ENCODE data around the gene C1GALT1. TPM values are rescaled to one million over a fixed set of nuclear protein-coding genes. Genes with fewer than 3 reads are reported as not detected.

The C1GALT1 gene
- total RNA-seq, 1 experiment from 2014 or later, result 27.2 TPM

GRCh38 chr7:7247658-7248057 is 65.3 kb downstream of the C1GALT1 start (continued):
- TF ChIP-seq ZFX (IDR thresholded peaks at IDR 0.05) (no peak), EZH2 (IDR thresholded peaks at IDR 0.05) (no peak), FOSL1 (IDR thresholded peaks at IDR 0.05; ENCODE audit: low read depth) (no peak), REST (IDR thresholded peaks at IDR 0.05; ENCODE audit: low read depth) (no peak), CEBPB (IDR thresholded peaks at IDR 0.05; ENCODE audit: low read depth) (no peak)
- TF ChIP-seq, protein P1, sequence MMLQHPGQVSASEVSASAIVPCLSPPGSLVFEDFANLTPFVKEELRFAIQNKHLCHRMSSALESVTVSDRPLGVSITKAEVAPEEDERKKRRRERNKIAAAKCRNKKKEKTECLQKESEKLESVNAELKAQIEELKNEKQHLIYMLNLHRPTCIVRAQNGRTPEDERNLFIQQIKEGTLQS (IDR thresholded peaks at IDR 0.05), result no peak

DNA sequence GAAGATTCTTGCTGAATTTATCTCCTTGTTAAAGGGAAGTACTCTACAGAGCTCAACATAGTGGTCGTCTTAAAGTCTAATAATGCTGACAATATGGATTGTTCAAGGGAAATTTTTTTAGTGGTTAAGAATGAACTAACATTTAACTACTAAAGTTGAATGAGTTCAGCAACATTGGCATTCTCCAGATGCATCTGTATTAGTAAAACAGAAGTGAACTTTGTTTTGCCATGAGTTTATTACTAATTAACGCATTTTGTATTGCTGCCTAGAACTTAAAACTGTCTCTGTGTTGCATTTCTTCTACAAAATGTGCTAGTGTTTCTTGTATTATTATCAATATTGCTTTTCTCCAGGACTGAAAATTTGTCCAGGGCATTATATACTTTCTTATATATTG is 67.5 kb downstream of the C1GALT1 start:
- POLR2A ChIA-PET, result no interaction called here
- no peak for ATAC-seq
- no peak for TF ChIP-seq POLR2A (IDR thresholded peaks at IDR 0.05; ENCODE audit: borderline replicate concordance, extremely low read depth, insufficient read depth, insufficient read length)
- TF ChIP-seq CTCF (IDR thresholded peaks at IDR 0.05 in 2 of 3, conservative IDR thresholded peaks at IDR 0.05 in 1 of 3; ENCODE audit: borderline replicate concordance in 1 of 3, insufficient read depth in 1 of 3, low read depth in 2 of 3, low read length in 2 of 3), result no peak
- no peak for TF ChIP-seq SRF (IDR thresholded peaks at IDR 0.05; ENCODE audit: low read depth)
- TF ChIP-seq, protein P1 (IDR thresholded peaks at IDR 0.05), result no peak
- no peak for TF ChIP-seq FOSL1 (IDR thresholded peaks at IDR 0.05; ENCODE audit: low read depth)
- no peak for TF ChIP-seq ELF1 (IDR thresholded peaks at IDR 0.05; ENCODE audit: borderline replicate concordance, low read depth)
- TF ChIP-seq EZH2phosphoT487 (IDR thresholded peaks at IDR 0.05; ENCODE audit: borderline replicate concordance), result no peak
- TF ChIP-seq EZH2 (IDR thresholded peaks at IDR 0.05), result no peak
- TF ChIP-seq SP1 (IDR thresholded peaks at IDR 0.05; ENCODE audit: low read depth), result no peak
- TF ChIP-seq POLR2AphosphoS5 (IDR thresholded peaks at IDR 0.05; ENCODE audit: low read depth, low read length), result no peak
- no peak for TF ChIP-seq ZFX (IDR thresholded peaks at IDR 0.05)
- TF ChIP-seq TCF7L2 (IDR thresholded peaks at IDR 0.05; ENCODE audit: borderline replicate concordance, extremely low read depth, insufficient read depth, insufficient read length), result no peak
- TF ChIP-seq ZNF274 (IDR thresholded peaks at IDR 0.05; ENCODE audit: low read depth, low read length), result no peak
- TF ChIP-seq, protein P2, sequence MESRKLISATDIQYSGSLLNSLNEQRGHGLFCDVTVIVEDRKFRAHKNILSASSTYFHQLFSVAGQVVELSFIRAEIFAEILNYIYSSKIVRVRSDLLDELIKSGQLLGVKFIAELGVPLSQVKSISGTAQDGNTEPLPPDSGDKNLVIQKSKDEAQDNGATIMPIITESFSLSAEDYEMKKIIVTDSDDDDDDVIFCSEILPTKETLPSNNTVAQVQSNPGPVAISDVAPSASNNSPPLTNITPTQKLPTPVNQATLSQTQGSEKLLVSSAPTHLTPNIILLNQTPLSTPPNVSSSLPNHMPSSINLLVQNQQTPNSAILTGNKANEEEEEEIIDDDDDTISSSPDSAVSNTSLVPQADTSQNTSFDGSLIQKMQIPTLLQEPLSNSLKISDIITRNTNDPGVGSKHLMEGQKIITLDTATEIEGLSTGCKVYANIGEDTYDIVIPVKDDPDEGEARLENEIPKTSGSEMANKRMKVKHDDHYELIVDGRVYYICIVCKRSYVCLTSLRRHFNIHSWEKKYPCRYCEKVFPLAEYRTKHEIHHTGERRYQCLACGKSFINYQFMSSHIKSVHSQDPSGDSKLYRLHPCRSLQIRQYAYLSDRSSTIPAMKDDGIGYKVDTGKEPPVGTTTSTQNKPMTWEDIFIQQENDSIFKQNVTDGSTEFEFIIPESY (IDR thresholded peaks at IDR 0.05; ENCODE audit: extremely low read depth, insufficient replicate concordance, low read length), result no peak

More for the DNA sequence above, 67.5 kb downstream of the C1GALT1 start:
- Histone ChIP-seq H3K4me1 (ENCODE audit: control insufficient read depth in 1 of 2, insufficient read depth in 2 of 2, low read length in 2 of 2) (peaks cover 6 to 10% of the 10 kb centered on the region in 2 experiments), H2AFZ (ENCODE audit: low read depth, low read length, poor library complexity, severe bottlenecking) (no peak overlapping the region), H3K27me3 (ENCODE audit: insufficient read depth, low read length) (no peaks in the 10 kb centered on the region), H3K27ac (ENCODE audit: low read depth, low read length) (no peak overlapping the region), H3K79me2 (ENCODE audit: insufficient read depth, low read length) (no peaks in the 10 kb centered on the region), H4K20me1 (ENCODE audit: insufficient read depth) (no peaks in the 10 kb centered on the region), H3K9me2 (ENCODE audit: insufficient read depth) (no peaks in the 10 kb centered on the region), H3K36me3 (ENCODE audit: control insufficient read depth in 1 of 2, insufficient read depth in 2 of 2, low read length in 2 of 2) (no peaks in the 10 kb centered on the region), H3K4me3 (replicated peaks in 1 of 2; ENCODE audit: low read depth in 1 of 2, low read length in 2 of 2) (no peak overlapping the region), H3K9ac (ENCODE audit: low read length) (no peak overlapping the region), H3K4me2 (ENCODE audit: low read length) (no peak overlapping the region), H3K9me3 (ENCODE audit: control insufficient read depth in 1 of 2, insufficient read depth in 1 of 2, low read depth in 1 of 2, low read length in 2 of 2) (no peaks in the 10 kb centered on the region)
- DNase-seq (ENCODE audit: low read depth, low spot score), result no peak
- RAD21 ChIA-PET (ENCODE audit: low non-redundant PET in 1 of 2, low total read pairs in 2 of 2, uncharacterized antibody in 2 of 2, unreplicated experiment in 2 of 2), result no interaction called here
- intact Hi-C loops (cut with micrococcal nuclease), result loop anchor here (10.0 kb wide), 1 partner anchor 145 kb away; no protein-coding TSS in a partner anchor
- no TSS peak for BruUV-seq (replicated peaks)
- CTCF ChIA-PET, result no interaction called here

All from HCT116 (cell line).